Ishikawa (cell line): ENCODE data around the gene WDR70.

Source experiments
- CEBPB ChIP-seq: IDR thresholded peaks from 2 replicates; pipeline ENCODE4 v1.6.1; 2012
- CREB1 ChIP-seq: IDR thresholded peaks from 2 replicates; pipeline ENCODE4 v1.6.1; 2012; ENCODE audit warnings: low read depth
- EGR1 ChIP-seq: IDR thresholded peaks from 2 replicates; pipeline ENCODE4 v1.6.1; 2012
- EP300 ChIP-seq: IDR thresholded peaks from 2 replicates; pipeline ENCODE4 v1.6.1; 2012; ENCODE audit warnings: borderline replicate concordance
- FOXM1 ChIP-seq: IDR thresholded peaks from 2 replicates; pipeline ENCODE4 v1.6.1; 2012; ENCODE audit warnings: low read depth, borderline replicate concordance
- MAX ChIP-seq: IDR thresholded peaks from 2 replicates; pipeline ENCODE4 v1.6.1; 2012
- NFIC ChIP-seq: IDR thresholded peaks from 2 replicates; pipeline ENCODE4 v1.6.1; 2012
- RAD21 ChIP-seq: IDR thresholded peaks from 2 replicates; pipeline ENCODE4 v1.6.1; 2012; ENCODE audit warnings: low read depth
- REST ChIP-seq: IDR thresholded peaks from 2 replicates; pipeline ENCODE4 v1.6.1; 2012; ENCODE audit warnings: low read depth, mild to moderate bottlenecking
- TAF1 ChIP-seq: IDR thresholded peaks from 2 replicates; pipeline ENCODE4 v1.6.1; 2012; ENCODE audit warnings: low read depth, mild to moderate bottlenecking
- TCF12 ChIP-seq: IDR thresholded peaks from 2 replicates; pipeline ENCODE4 v1.6.1; 2012; ENCODE audit warnings: low read depth
- TEAD4 ChIP-seq: IDR thresholded peaks from 2 replicates; pipeline ENCODE4 v1.6.1; 2012
- YY1 ChIP-seq: IDR thresholded peaks from 2 replicates; pipeline ENCODE4 v1.6.1; 2012; ENCODE audit warnings: low read depth

- TF ChIP-seq EGR1 (no peak), YY1 (no peak), MAX (no peak), TEAD4 (no peak), REST (no peak), EP300 (no peak), TAF1 (no peak), FOXM1 (no peak), CEBPB (no peak), TCF12 (no peak), NFIC (no peak), CREB1 (no peak), RAD21 (peak; percentile 35)
These were observed 344.2 kb downstream of the WDR70 start for GRCh38 chr5:37723162-37723961.
